Measurements from ENCODE around the gene TBC1D22A. TPM values are rescaled to one million over a fixed set of nuclear protein-coding genes. Genes with fewer than 3 reads are reported as not detected.
"Not testable (repeated sequence)": the region's sequence is repeated elsewhere in the genome, so short reads cannot be mapped to it uniquely, and the experiment has no call there.

Gene TBC1D22A
- total RNA-seq, 1 donor from 2014 or later = 20.1 TPM

GRCh38 chr22:46969491-46969890 lies 207.0 kb downstream of the TBC1D22A start:
- no peak for DNase-seq (ENCODE audit: low spot score)
- intact Hi-C loops (cut with DNase I) = no loop called here

DNA sequence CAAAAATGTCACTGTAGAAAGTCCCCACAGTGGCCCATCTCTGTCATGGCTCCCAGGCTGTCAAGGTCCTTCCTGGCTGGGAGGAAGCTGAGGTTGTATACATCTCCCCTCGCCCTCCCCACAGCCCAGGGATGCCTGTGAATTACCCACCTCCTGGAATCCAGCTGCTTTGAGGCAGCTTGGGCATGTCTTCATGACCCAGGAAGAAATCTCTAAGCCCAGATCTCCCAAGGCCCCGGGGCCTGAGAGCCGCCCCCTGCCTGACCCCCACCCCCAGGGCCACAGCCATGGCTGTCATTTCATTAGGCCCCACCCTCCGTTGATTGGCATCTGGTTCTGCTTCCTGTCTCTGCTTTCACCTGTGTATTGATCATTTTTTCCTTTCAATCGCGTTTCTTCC lies 207.5 kb downstream of the TBC1D22A start:
- intact Hi-C loops (cut with DNase I) = no loop called here
- peak; percentile 27 for DNase-seq (ENCODE audit: low spot score)

DNA sequence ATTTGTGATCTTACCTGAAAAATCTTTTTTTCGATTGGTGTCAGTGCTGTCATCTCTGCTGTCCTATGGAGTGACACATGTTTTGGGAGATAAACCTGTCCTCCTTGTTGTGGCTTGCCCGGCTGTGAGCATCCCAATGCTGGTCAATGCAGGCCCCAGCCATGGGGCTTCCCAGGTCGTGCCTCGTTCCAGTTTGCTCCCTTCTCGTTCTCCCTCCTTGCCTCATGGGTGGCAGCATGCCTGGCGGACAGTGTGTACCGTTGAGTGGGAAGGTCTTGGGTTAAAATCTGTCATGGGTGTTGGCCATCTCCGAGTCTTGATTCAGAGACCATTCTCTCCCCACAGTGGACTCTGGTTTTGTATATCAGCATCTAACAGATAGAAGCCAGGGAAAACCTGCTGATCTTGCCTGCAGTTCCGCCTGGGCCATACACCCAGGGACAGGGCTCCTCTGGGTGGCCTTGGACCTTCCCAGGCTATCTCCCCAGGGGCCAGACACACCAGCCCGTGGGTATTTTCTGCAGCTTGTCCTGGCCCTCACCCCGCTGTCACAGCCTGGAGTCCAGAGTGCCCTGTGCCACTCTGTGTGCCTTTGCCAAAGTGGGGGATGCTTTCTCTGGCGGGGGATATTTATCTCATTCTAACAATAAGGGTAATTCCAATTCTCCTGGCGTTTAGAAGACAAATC lies 208.1 kb downstream of the TBC1D22A start:
- DNase-seq (ENCODE audit: low spot score) = peak; percentile 27
- intact Hi-C loops (cut with DNase I) = no loop called here

- DNase-seq (ENCODE audit: low spot score) = peak; percentile 78
- intact Hi-C loops (cut with DNase I) = no loop called here
Observed at GRCh38 chr22:46971099-46971763, 208.8 kb downstream of the TBC1D22A start.

- intact Hi-C loops (cut with DNase I) = no loop called here
- DNase-seq (ENCODE audit: low spot score) = peak; percentile 44
Observed at GRCh38 chr22:46971764-46972125, 209.3 kb downstream of the TBC1D22A start.

DNA sequence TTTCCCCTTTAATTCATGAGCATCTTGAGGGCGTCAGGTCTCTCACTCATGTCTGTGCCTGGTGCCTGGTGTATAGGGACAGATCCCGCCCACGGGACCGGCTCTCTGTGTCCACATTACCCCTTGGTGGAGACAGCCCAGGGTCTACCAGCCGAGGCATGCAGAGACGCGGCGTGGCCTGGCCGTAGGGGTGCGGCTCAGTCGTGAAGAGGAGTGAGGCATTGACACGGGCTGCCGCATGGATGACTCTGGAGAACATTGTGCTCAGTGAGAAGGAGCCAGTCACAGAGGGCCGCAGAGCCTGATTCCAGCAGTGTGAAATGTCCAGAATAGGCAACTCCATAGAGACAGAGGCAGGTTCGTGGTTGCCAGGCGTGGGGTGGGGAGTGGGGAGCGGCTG lies 209.8 kb downstream of the TBC1D22A start:
- peak; percentile 51 for DNase-seq (ENCODE audit: low spot score)
- intact Hi-C loops (cut with DNase I) = no loop called here

DNA sequence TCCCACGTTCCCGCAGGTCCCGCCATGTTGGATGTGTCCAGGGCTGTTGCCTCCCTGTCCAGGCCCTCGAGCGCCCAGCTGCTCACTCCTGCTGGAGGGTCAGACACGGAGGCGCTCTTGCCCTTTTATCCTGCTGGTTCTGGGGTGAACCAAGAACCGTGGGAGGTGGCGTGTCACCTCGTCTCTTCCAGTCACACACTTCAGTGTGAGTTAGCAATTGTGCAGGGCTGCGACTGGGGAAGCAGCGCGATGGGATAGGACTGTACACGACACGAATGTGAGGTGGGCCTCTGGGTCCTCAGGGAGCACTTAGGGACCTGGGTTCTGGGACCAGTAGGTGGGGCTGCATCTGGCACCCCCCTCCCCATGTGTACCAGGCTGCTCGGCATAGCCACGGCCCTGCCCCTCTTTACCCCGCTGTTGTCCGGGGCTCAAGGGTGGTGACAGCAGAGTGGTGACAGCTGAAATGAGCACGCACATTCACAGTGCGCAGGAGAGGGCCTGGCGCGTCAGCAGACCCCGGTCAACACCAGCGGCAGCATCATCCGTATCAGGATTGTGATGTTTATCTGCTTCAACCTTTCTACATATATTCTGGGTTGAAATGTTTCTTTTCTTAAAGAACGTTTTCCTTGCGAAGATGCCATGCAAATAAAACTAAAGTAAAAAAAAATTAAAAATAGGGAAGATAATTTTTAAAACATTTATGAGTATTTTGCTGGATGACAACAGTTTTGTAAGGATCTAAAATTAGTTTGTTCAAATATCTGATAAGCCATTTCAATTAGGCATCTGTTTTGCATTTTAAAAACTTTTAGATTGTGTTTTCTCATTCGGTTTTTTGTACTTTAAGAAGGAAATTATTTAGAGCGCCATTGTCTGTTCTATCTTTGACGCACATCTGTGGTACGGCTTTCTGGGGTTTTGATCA lies 210.7 kb downstream of the TBC1D22A start:
- intact Hi-C loops (cut with DNase I) = no loop called here
- DNase-seq (ENCODE audit: low spot score) = peak; percentile 74

GRCh38 chr22:46974077-46974476 lies 211.6 kb downstream of the TBC1D22A start:
- no peak for DNase-seq (ENCODE audit: low spot score)
- intact Hi-C loops (cut with DNase I) = no loop called here

GRCh38 chr22:46974631-46975585 lies 212.5 kb downstream of the TBC1D22A start:
- DNase-seq (ENCODE audit: low spot score) = no peak
- intact Hi-C loops (cut with DNase I) = no loop called here

DNA sequence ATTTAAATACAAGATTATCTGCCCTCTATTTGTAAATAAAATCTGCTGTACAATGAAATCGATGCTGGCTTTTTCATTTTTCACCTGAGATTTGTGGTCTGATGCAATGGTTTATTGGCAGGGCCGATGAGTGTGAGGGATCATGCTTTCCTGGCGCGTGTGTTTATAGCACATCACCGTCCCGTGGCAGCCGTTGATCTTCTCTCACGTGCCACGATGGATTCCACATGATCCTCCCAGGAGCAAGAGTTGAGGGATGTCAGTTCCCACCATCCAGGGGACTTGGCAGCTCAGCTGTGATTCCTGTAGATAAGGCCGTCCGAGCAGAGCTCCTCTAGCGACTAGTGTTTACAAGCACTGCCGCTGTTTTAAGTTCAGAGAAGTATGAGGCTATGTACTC lies 213.7 kb downstream of the TBC1D22A start:
- DNase-seq (ENCODE audit: low spot score) = no peak
- intact Hi-C loops (cut with DNase I) = no loop called here

DNA sequence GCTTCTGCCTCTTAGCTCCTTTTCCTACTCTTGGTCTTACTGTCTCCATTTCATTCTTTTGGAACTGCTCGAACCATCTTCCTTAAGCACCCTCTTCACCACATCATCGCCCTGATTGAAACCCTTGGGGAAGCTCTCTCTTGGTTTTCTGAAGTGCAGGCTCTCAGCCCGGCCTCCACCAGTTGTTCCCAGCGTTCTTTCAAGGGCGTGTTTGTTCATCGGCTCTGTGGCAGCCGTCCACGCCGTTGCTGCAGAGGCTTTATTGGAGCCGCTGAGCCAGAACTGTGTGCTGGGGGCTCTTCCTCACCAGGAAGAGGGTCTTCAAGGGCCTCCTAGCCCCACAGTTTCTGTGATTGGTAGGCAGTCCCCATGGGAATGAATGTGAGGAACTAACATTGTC lies 214.1 kb downstream of the TBC1D22A start:
- intact Hi-C loops (cut with DNase I) = no loop called here
- DNase-seq (ENCODE audit: low spot score) = no peak

- intact Hi-C loops (cut with DNase I) = no loop called here
- no peak for DNase-seq (ENCODE audit: low spot score)
Observed at GRCh38 chr22:46977656-46978343, 215.3 kb downstream of the TBC1D22A start.

GRCh38 chr22:46978668-46979067 lies 216.2 kb downstream of the TBC1D22A start:
- DNase-seq (ENCODE audit: low spot score); intact Hi-C loops (cut with DNase I): not testable (repeated sequence)

DNA sequence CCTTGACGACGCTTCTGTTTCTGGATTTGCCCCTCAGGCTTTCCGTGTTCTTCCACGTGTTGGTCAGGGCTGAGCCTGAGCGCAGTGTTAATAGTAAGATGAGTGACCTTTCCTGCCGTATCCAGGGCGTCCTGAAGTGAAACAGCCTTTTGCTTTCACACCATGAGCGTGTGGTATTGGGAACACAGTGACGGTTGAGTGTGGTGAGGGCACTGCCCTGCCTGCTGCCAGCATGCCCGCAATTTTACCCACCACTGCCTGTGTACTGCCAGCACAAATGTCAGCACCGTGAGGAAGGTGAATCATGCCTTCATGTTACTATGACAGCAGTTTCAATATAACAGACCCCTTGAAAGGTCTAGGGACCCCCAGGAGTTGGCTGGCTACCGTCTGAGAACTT lies 217.1 kb downstream of the TBC1D22A start:
- no peak for DNase-seq (ENCODE audit: low spot score)
- intact Hi-C loops (cut with DNase I) = no loop called here

- intact Hi-C loops (cut with DNase I) = no loop called here
- no peak for DNase-seq (ENCODE audit: low spot score)
Observed at GRCh38 chr22:46980392-46980791, 217.9 kb downstream of the TBC1D22A start.

DNA sequence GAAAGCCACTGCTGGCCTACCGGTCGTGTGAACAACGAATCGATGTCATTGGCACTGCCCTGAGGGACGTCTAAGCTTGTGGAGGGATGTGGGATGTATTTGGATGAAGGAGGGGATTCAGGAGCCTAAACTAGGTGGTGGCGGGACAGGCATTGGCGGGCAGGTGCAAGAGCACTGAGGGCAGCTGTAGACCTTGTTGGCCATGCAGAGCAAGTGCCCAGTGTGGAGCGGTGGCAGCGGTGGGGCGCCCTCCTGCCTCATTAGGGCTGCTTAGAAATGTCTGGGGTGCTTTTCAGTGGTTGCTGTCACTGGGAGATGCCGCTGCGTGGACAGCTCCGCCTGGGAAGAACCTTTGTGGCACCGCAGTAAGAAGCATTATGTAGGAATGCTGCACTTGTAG lies 220.2 kb downstream of the TBC1D22A start:
- intact Hi-C loops (cut with DNase I) = no loop called here

DNA sequence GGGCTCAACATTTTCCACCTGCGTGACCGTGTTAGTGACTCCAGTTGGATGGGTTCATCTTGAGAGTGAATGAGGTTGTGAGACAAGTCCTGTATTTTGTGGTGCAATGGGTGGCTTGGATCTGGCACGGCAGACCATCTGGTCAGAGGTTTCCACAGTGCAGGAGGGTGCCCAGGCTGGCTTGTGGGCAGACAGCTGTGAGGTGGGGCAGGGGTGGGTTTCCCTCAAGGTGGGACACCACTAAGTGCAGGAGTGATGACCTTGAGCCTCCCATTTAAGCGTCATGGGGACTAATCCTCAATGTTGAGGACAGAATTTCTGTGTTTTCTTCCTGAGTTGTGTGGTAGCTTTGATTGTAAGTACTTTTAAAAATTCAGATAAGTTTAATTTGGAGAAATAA lies 220.6 kb downstream of the TBC1D22A start:
- intact Hi-C loops (cut with DNase I) = no loop called here
- DNase-seq (ENCODE audit: low spot score) = no peak

More for the DNA sequence above, 220.2 kb downstream of the TBC1D22A start:
- no peak for DNase-seq (ENCODE audit: low spot score)

GRCh38 chr22:46984751-46985506 lies 222.5 kb downstream of the TBC1D22A start:
- intact Hi-C loops (cut with DNase I) = no loop called here
- no peak for DNase-seq (ENCODE audit: low spot score)
